ENCODE measurements around the gene TNRC6B.
A peak's percentile ranks its signal among the peaks of the same experiment; 100 is the strongest.

TNRC6B gene

GRCh38 chr22:40326905-40327735 is 149.4 kb downstream of the TNRC6B start:
- DNase-seq = no peak

- no peak for DNase-seq
Observed at GRCh38 chr22:40328546-40329456, 151.1 kb downstream of the TNRC6B start.

- no peak for DNase-seq
Observed at GRCh38 chr22:40329466-40329865, 151.7 kb downstream of the TNRC6B start.

- no peak for DNase-seq
Observed at GRCh38 chr22:40330086-40330485, 152.4 kb downstream of the TNRC6B start.

GRCh38 chr22:40330615-40331014 is 152.9 kb downstream of the TNRC6B start:
- DNase-seq = no peak

- no peak for DNase-seq
Observed at GRCh38 chr22:40331706-40332105, 154.0 kb downstream of the TNRC6B start.

GRCh38 chr22:40332319-40332781 is 154.6 kb downstream of the TNRC6B start:
- no peak for DNase-seq

- DNase-seq = no peak
Observed at GRCh38 chr22:40334060-40334459, 156.3 kb downstream of the TNRC6B start.

- DNase-seq = no peak
Observed at GRCh38 chr22:40334899-40335298, 157.2 kb downstream of the TNRC6B start.

GRCh38 chr22:40335358-40335757 is 157.6 kb downstream of the TNRC6B start:
- DNase-seq = no peak

- no peak for DNase-seq
Observed at GRCh38 chr22:40340044-40340443, 162.3 kb downstream of the TNRC6B start.

- DNase-seq = no peak
Observed at GRCh38 chr22:40341604-40342003, 163.9 kb downstream of the TNRC6B start.

- no peak for DNase-seq
Observed at GRCh38 chr22:40342521-40342920, 164.8 kb downstream of the TNRC6B start.

GRCh38 chr22:40345271-40345670 is 167.5 kb downstream of the TNRC6B start:
- no peak for DNase-seq

GRCh38 chr22:40345815-40346184 is 168.1 kb downstream of the TNRC6B start:
- no peak for DNase-seq

GRCh38 chr22:40346185-40347118 is 168.7 kb downstream of the TNRC6B start, which contains the start of gene ADSL:
TSS of gene ADSL (plus strand) at chr22:40346500. CDS start at chr22:40346559, 59 bp downstream.
- peak; percentile 98 for DNase-seq

- no peak for DNase-seq
Observed at GRCh38 chr22:40347300-40347699, 169.6 kb downstream of the TNRC6B start.

- DNase-seq = no peak
Observed at GRCh38 chr22:40348025-40348658, 170.4 kb downstream of the TNRC6B start.

GRCh38 chr22:40352763-40353162 is 175.0 kb downstream of the TNRC6B start:
- DNase-seq = no peak

GRCh38 chr22:40361100-40361499 is 183.4 kb downstream of the TNRC6B start:
- no peak for DNase-seq

GRCh38 chr22:40363059-40363458 is 185.3 kb downstream of the TNRC6B start:
- DNase-seq = no peak

Measured in right kidney (tissue), 1 donor.